HG02943 (cell line): ENCODE measurements around the gene RANBP10.
"Not testable (repeated sequence)": the region's sequence is repeated elsewhere in the genome, so short reads cannot be mapped to it uniquely, and the experiment has no call there.

ENCODE experiments used
- ATAC-seq: cut with Tn5 transposase; IDR thresholded peaks from one replicate; pipeline ENCODE4 v1.9.1; 2021; ENCODE audit warnings: mild to moderate bottlenecking, low read depth, moderate library complexity; ENCODE audit not compliant: unreplicated experiment

RANBP10 gene

GRCh38 chr16:67806428-67807147 lies at the start of gene RANBP10, which contains the start of gene TSNAXIP1:
Gene RANBP10, minus strand, starts transcription at chr16:67806560. Its CDS starts 24 bp downstream, at chr16:67806536.
Gene TSNAXIP1, plus strand, starts transcription at chr16:67806889. Its CDS starts 261 bp downstream, at chr16:67807150.
- peak; percentile 87 for ATAC-seq

GRCh38 chr16:67855789-67856188 lies 49.4 kb upstream of the RANBP10 start:
- ATAC-seq, result no peak

DNA sequence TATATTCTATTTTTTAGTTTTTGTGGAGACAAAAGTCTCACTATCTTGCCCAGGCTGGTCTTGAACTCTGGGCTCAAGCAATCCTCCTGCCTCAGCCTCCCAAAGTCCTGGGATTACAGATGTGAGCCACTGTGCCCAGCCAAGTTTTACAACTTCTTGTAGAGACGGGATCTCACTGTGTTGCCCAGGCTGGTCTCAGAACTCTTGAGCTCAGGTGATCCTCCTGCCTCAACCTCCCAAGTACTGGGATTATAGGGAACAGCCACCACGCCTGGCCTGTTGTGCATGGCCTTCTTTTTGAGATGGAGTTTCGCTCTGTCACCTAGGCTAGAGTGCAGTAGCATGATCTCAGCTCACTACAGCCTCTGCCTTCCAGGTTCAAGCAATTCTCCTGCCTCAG lies 47.3 kb upstream of the RANBP10 start:
- no peak for ATAC-seq

DNA sequence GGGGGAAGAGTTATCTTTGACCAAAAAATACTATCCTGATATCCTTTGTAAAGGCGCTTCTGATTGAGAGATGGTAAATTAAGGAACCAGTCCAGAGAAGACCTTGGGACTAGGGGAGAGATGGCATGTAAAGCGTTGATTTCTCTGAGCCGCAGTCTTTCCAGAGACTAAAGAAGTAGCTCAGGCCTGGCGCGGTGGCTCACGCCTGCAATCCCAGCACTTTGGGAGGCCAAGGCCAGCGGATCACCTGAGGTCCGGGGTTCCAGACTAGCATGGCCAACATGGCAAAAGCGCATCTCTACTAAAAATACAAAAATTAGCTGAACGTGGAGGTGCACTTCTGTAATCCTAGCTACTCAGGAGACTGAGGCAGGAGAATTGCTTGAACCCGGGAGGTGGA lies 41.8 kb upstream of the RANBP10 start:
- ATAC-seq, result no peak

- ATAC-seq, result peak; percentile 33
These were observed 40.9 kb upstream of the RANBP10 start, which contains the start of gene CENPT for GRCh38 chr16:67847064-67847861. Gene CENPT, minus strand, starts transcription at chr16:67847693. Its CDS starts 13,834 bp downstream, at chr16:67833859.

DNA sequence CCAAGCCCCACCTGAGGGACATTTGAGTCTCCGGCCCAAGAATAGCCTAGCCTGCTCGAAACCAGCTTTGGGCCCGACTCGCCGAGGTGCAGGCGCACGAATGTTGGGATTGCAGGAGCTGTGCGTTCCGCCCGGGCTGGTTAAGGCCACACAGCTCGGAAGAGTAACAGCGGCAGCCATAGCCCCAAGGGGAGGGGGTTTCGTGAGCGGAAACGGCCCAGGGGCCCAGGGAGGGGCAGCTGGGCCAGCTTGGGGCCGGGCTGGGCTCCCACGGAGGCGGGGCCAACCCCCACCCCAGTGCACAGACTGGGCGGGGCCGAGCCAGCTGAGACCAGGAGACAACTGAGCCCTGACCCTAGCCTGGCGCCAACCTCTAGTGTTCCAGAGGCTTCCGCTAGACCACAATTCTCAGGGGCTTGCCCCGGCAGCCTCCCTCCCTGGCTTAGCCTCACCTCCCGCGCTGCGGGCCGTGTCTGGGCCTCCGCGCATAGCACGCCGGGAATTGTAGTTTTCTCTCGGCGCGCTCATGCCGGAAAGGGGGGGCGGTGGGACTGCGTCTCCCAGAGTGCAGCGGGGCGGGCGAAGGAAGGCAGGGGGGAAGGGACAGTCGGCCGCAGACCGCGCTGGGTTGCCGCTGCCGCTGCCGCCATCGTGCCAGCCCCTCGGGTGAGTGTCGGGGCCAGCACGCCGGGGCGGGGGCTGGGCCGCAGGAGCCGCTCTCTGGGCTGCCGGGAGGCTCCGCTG lies 40.1 kb upstream of the RANBP10 start, which contains the start of gene NUTF2:
Gene NUTF2, plus strand, starts transcription at position 614 of the 744 bp plus-strand sequence. CDS start 18,198 bp downstream, outside the sequence.
- peak; percentile 45 for ATAC-seq

GRCh38 chr16:67846063-67846319 lies 39.6 kb upstream of the RANBP10 start:
- ATAC-seq, result no peak

DNA sequence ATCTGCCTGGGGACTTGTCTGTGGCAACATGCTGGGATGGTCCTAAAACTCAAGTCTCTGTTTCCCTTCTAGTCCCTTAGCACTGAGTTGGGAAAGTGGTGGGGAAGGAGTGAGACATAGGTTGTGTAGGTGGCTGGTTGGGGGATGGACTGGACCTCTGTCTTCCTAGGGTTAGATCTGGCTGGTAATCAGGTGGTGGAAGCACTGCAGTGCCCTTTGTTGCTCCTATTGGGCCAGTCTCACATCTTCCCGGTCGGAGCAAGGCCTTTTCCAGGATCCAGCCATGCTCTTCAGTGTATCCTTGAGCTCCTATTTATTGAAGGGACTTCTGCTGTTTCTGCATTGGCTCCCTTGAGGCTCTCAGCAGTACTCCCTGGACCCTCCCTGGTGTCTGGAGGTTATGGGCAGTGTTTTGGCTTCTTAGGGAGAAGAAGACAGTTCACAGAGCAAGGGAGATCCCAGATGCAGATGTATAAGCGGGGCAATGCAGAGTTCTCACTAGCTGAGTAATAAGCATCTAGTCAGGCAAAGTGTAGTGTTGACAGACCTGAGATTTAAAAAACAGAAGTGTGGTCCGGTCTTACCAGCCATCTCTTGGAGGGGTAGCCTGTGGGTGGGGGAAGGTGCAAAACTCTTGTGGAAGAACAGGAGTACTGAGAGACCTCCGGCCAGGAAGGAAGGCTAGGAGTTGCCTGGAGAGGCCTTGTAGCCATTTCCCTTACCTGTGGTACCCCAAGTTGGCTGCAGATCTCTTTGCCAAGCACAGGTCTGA lies 39.1 kb upstream of the RANBP10 start:
- no peak for ATAC-seq

DNA sequence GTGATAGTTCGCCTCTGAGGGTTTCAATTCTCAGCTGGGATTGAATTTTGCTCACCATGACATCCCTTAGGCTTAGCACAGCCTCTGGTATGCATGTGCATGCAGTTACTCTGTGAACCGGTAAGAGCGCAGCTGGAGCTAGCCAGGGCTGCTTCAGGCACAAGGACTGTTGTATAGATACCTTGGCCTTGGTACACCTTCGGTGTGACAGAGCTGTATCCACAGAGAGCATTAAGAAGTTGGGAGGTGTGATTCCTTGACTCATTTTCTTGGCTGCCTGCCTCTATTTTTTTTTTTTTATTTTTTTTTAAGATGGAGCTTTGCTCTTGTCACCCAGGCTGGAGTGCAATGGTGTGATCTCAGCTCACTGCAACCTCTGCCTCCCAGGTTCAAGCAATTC lies 38.1 kb upstream of the RANBP10 start:
- no peak for ATAC-seq

- no peak for ATAC-seq
These were observed 37.0 kb upstream of the RANBP10 start for GRCh38 chr16:67843343-67843765.

DNA sequence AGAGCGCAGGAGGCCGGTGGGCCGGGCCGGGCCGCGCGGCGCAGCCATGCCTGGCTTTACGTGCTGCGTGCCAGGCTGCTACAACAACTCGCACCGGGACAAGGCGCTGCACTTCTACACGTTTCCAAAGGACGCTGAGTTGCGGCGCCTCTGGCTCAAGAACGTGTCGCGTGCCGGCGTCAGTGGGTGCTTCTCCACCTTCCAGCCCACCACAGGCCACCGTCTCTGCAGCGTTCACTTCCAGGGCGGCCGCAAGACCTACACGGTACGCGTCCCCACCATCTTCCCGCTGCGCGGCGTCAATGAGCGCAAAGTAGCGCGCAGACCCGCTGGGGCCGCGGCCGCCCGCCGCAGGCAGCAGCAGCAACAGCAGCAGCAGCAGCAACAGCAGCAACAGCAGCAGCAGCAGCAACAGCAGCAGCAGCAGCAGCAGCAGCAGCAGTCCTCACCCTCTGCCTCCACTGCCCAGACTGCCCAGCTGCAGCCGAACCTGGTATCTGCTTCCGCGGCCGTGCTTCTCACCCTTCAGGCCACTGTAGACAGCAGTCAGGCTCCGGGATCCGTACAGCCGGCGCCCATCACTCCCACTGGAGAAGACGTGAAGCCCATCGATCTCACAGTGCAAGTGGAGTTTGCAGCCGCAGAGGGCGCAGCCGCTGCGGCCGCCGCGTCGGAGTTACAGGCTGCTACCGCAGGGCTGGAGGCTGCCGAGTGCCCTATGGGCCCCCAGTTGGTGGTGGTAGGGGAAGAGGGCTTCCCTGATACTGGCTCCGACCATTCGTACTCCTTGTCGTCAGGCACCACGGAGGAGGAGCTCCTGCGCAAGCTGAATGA lies 36.4 kb upstream of the RANBP10 start:
- ATAC-seq, result peak; percentile 9

GRCh38 chr16:67841816-67842508 lies 35.6 kb upstream of the RANBP10 start, which contains the start of gene THAP11:
Gene THAP11, plus strand, starts transcription at chr16:67842320. Its CDS starts 235 bp downstream, at chr16:67842555.
- peak; percentile 51 for ATAC-seq

DNA sequence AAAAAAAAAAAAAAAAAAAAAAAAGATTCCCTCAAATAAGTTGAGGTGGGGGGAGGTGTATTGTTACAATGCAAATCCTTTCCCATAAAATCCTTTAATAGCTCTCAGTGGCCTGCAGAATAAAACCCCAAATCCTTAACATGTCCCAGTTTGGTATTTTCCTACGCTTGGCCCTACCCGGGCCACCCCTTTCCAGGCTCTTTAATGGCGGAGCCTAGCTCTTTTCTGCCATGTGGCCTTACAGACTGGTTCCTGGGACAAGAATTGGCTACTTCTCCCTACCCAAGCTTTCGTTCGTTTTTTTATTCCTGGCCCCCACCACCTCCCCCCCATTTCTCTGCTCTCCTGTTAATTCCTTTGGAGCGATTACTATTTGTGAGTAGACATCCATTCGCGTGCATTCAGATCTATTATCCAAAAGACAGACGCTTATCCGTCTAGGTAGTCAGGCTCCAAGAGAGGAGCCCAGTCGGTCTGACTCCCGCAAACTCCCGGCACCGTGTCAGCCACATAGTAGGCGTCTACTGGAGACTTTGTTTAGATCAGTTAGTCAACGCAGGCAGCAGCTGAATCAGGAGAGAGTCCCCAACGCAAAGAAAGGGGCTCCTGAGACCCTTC lies 34.9 kb upstream of the RANBP10 start:
- no peak for ATAC-seq

DNA sequence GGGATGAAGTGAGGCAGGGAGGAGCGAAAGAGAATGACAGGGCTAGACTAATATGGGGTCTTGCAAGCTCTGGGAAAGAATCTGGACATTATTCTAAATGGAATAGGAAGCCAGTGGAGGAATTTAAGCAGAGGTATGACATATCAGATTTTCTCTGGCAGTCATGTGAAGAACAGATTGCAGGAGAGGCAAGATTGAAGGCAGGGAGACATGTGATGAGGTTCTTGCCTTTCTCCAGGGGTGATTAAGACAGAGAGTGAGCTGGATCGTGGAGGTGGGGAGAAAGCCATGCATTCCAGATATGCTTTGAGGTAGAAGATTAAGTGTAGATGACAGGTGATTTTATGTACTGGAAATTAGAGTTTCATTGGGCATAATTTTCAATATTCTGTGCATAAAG lies 31.5 kb upstream of the RANBP10 start:
- no peak for ATAC-seq

DNA sequence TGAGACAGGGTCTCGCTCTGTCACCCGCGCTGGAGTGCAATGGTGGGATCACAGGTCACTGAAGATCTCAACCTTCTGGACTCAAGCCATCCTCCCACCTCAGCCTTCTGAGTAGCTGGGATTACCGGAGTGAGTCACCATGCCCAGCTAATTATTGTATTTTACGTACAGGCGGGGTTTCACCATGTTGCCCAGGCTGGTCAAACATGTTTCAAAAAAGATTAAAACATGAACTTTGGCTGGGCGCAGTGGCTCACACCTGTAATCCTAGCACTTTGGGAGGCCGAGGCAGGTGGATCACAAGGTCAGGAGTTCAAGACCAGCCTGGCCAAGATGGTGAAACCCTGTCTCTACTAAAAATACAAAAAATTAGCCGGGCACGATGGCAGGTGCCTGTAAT lies 30.8 kb upstream of the RANBP10 start:
- not testable (repeated sequence) for ATAC-seq

GRCh38 chr16:67834242-67834614 lies 27.9 kb upstream of the RANBP10 start:
- no peak for ATAC-seq

GRCh38 chr16:67833415-67834241 lies 27.3 kb upstream of the RANBP10 start:
- ATAC-seq, result peak; percentile 98
